ENCODE measurements around the gene PAPOLA.

Gene PAPOLA

GRCh38 chr14:96519970-96520369 lies 17.8 kb downstream of the PAPOLA start:
- Histone ChIP-seq H2AFZ (ENCODE audit: low read length) (no peak overlapping the region), H3K9me3 (ENCODE audit: insufficient read depth, low read depth, low read length) (no peaks in the 10 kb centered on the region), H3K27me3 (ENCODE audit: insufficient read depth, low read length, poor library complexity, severe bottlenecking) (no peaks in the 10 kb centered on the region), H3K4me2 (ENCODE audit: low read depth, low read length, poor library complexity, severe bottlenecking) (no peak overlapping the region), H3K9ac (ENCODE audit: low read depth, low read length, poor library complexity, severe bottlenecking) (no peak overlapping the region), H3K9me2 (replicated peaks; ENCODE audit: low read depth, low read length) (no peaks in the 10 kb centered on the region), H3K4me1 (ENCODE audit: insufficient read depth, low read length, poor library complexity, severe bottlenecking) (peaks cover 11% of the 10 kb centered on the region), H3F3A (ENCODE audit: low read depth) (no peaks in the 10 kb centered on the region), H3K36me3 (ENCODE audit: insufficient read depth, low read length) (peaks cover 42% of the 10 kb centered on the region), H4K20me1 (ENCODE audit: insufficient read depth, low read length, poor library complexity, severe bottlenecking) (peaks cover 91% of the 10 kb centered on the region), H3K4me3 (ENCODE audit: low read length, poor library complexity, severe bottlenecking) (no peak overlapping the region), H3K79me2 (ENCODE audit: insufficient read depth, low read length) (peaks cover 95% of the 10 kb centered on the region)
- TF ChIP-seq EZH2phosphoT487 (IDR thresholded peaks at IDR 0.05; ENCODE audit: borderline replicate concordance) (no peak), CTCF (conservative IDR thresholded peaks at IDR 0.05; ENCODE audit: low read length) (no peak)

GRCh38 chr14:96525452-96525851 lies 23.3 kb downstream of the PAPOLA start:
- H4K20me1 ChIP-seq (ENCODE audit: insufficient read depth, low read length, poor library complexity, severe bottlenecking), result peaks cover 41% of the 10 kb centered on the region
- no peak overlapping the region for H2AFZ ChIP-seq (ENCODE audit: low read length)
- TF ChIP-seq EZH2phosphoT487 (IDR thresholded peaks at IDR 0.05; ENCODE audit: borderline replicate concordance) (no peak), CTCF (conservative IDR thresholded peaks at IDR 0.05; ENCODE audit: low read length) (no peak)
- H3K27me3 ChIP-seq (ENCODE audit: insufficient read depth, low read length, poor library complexity, severe bottlenecking), result no peaks in the 10 kb centered on the region
- no peak overlapping the region for H3K4me2 ChIP-seq (ENCODE audit: low read depth, low read length, poor library complexity, severe bottlenecking)
- peaks cover 43% of the 10 kb centered on the region for H3K79me2 ChIP-seq (ENCODE audit: insufficient read depth, low read length)
- H3K36me3 ChIP-seq (ENCODE audit: insufficient read depth, low read length), result peaks cover 95% of the 10 kb centered on the region
- no peaks in the 10 kb centered on the region for H3F3A ChIP-seq (ENCODE audit: low read depth)
- H3K9me3 ChIP-seq (ENCODE audit: insufficient read depth, low read depth, low read length), result no peaks in the 10 kb centered on the region
- no peaks in the 10 kb centered on the region for H3K9me2 ChIP-seq (replicated peaks; ENCODE audit: low read depth, low read length)
- H3K9ac ChIP-seq (ENCODE audit: low read depth, low read length, poor library complexity, severe bottlenecking), result no peak overlapping the region
- H3K4me1 ChIP-seq (ENCODE audit: insufficient read depth, low read length, poor library complexity, severe bottlenecking), result no peaks in the 10 kb centered on the region
- no peak overlapping the region for H3K4me3 ChIP-seq (ENCODE audit: low read length, poor library complexity, severe bottlenecking)

- Histone ChIP-seq H3K27me3 (ENCODE audit: insufficient read depth, low read length, poor library complexity, severe bottlenecking) (no peaks in the 10 kb centered on the region), H3F3A (ENCODE audit: low read depth) (no peaks in the 10 kb centered on the region), H3K9ac (ENCODE audit: low read depth, low read length, poor library complexity, severe bottlenecking) (no peak overlapping the region), H3K36me3 (ENCODE audit: insufficient read depth, low read length) (peaks cover 87% of the 10 kb centered on the region), H3K79me2 (ENCODE audit: insufficient read depth, low read length) (0 out of 2 replicates have a peak, but pooled peaks cover 3% of the 10 kb centered on the region), H4K20me1 (ENCODE audit: insufficient read depth, low read length, poor library complexity, severe bottlenecking) (no peaks in the 10 kb centered on the region), H3K4me3 (ENCODE audit: low read length, poor library complexity, severe bottlenecking) (no peak overlapping the region), H2AFZ (ENCODE audit: low read length) (no peak overlapping the region), H3K4me1 (ENCODE audit: insufficient read depth, low read length, poor library complexity, severe bottlenecking) (no peaks in the 10 kb centered on the region), H3K4me2 (ENCODE audit: low read depth, low read length, poor library complexity, severe bottlenecking) (no peak overlapping the region), H3K9me2 (replicated peaks; ENCODE audit: low read depth, low read length) (no peaks in the 10 kb centered on the region), H3K9me3 (ENCODE audit: insufficient read depth, low read depth, low read length) (no peaks in the 10 kb centered on the region)
- no peak for TF ChIP-seq CTCF (conservative IDR thresholded peaks at IDR 0.05; ENCODE audit: low read length)
- TF ChIP-seq EZH2phosphoT487 (IDR thresholded peaks at IDR 0.05; ENCODE audit: borderline replicate concordance), result no peak
These were observed 30.4 kb downstream of the PAPOLA start for GRCh38 chr14:96532632-96533031.
